HG02973 (cell line): ENCODE results near the gene PIP4P1.

Source experiments
- ATAC-seq: cut with Tn5 transposase; IDR thresholded peaks from one replicate; pipeline ENCODE4 v1.9.1; 2021; ENCODE audit warnings: moderate library complexity; ENCODE audit not compliant: unreplicated experiment

The PIP4P1 gene

DNA sequence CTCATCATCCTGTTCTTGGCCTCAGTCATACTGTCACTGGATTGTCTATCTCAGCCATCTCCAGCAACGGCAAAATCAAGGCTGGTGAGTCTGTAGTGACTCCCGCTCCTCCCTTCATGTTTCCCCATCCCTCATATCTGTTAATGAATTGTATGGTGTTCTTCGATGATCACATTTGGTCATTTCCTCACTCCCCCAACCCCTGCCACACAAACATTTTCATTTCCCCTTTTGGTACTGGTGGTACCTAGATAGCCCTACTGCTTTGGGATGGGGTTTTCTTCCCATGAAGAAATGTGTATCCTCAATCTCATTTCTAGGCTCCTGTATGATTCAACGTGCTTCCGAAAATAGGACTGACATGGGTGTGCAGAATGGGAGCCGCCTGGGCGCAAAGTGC is 22.6 kb downstream of the PIP4P1 start:
- no peak for ATAC-seq

GRCh38 chr14:20436363-20436755 is 24.9 kb downstream of the PIP4P1 start:
- ATAC-seq = no peak

DNA sequence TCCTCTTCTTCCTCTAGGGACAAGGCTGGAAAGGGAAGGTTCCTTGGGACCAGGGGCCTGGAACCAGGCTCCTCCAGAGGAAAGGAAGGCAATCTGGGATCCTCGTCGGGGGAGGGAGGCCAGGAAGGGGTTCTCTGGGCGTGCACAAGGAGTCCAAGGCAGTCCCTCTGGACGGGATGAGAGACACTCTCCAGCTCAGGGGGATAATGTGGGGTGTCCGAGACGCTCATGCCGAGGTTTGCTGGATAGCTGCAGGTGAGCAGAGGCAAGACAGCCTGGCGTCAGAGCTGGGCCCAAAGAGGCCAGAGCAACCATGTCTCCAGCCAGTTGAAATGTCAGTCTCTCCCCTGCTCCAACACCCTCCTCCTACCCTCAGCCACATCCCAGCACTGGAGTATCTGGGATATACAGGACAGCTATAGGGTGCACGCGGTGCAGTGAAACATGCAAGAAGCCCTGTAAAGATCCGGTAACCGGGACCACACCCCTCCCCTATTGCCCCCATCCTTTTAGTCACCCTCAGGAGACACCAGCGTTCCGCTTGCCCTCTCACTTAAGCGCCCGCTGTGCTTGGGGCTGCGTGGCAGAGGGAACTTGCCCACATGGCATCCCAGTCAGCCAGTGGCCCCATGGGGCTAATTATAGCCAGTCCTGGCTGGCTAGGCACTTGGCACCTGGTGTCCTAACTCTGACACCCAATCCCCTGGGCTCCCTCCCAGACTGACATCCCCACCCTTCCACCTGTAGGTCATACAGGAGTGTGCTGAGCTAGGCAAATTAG is 25.5 kb downstream of the PIP4P1 start, which contains the start of gene KLHL33:
Gene KLHL33 (minus strand): TSS at position 585 of the 781 bp plus-strand sequence. CDS start 355 bp downstream, at position 230.
- ATAC-seq = no peak

GRCh38 chr14:20434701-20435581 is 26.3 kb downstream of the PIP4P1 start:
- no peak for ATAC-seq

DNA sequence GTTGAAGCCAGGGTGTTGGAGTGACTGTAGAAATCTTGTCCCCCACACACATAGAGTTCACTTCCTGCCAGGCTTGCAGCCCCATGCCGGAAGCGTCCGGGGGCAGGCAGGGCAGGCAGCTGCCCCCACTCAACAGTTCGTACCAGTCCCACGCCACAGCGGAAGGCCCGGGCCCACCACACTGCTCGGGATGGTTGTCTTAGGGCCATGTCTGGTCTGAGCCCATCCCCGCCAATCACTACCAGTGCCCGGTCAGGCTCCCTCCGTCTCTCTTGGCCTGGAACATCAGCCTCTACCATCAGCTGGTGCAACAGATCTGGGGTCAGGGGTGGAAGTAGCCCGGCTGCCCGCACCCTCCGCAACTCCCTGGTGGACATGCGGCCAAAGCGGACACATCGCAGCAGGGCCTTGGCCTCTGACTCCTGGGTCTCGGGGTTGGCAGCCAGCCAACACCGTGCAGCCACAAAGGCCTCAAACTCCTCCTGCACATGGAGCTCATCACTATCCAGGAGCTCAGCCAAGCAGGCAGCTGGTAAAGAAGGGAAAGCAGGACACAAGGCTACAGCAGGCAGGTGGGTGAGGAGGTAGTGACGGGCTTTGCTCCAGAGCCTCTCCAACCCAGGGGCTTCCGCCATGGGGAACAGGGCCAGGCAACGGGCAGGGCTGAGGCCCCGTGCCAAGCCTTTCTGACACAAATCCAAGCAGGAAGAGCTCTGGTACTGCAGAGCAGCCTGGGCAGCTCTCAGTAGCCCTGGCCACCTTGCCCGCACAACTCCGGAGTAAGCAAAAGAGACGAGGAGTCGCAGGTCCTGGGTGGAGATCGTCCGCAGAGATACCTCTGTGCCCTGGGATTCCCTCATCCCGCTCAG is 31.2 kb downstream of the PIP4P1 start:
- no peak for ATAC-seq

DNA sequence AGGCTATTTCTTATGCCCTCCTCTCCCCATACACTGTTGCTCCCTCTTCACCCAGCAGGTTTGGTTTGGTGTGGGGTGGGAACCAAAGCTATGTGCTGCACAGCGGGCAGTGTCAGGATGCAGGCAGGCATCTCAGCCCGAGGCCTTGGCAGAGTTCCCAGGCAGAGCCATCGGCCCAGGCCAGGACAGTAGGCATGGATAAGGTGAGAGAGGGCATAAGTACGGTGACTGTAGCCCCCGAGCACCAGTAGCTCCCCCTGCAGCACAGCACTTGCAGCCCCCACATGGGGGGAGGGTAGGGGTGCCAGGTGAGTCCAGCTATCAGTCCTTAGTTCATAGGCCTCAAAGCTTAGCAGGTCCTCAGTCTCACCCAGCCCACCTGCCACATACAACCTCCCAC is 32.4 kb downstream of the PIP4P1 start:
- no peak for ATAC-seq

- ATAC-seq = peak; percentile 29
Observed at GRCh38 chr14:20428010-20428365, 33.2 kb downstream of the PIP4P1 start.

GRCh38 chr14:20427231-20428009 is 33.8 kb downstream of the PIP4P1 start:
- ATAC-seq = peak; percentile 64

DNA sequence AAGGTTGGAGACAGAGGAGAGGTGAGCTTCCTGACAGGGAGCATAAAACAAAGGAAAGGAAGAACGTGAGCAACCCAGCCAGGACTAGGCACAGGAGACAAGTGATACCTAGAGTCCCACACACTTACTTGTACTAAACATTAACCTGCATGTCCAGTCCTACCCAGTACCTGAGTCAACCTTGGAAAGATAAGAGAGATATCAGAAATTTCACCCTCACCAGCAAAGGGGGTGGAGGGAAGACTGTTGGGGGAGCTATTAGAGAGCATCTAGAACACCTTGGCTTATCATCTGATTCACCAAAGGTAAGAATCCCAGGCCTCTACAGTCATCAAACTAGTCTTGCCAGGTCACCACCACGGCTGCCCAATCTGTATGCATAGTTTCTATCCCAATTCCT is 36.4 kb downstream of the PIP4P1 start:
- no peak for ATAC-seq

DNA sequence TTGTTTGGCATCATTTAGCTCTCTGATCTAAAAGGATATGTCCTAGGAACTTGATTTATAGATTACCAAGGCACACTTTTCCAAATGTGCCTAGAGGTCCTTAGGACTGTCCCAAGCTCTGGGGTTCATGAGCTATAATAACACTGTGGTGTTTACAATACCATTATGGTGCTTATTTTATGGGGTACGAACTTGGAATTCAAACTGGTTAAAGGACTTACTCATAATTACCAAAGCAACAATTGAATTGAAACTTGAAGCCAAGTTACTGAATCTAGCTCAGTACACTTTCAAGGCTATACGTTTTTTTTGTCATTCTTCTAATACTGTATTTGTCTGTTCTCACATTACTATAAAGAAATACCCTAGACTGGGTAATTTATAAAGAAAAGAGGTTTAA is 38.3 kb downstream of the PIP4P1 start:
- no peak for ATAC-seq

DNA sequence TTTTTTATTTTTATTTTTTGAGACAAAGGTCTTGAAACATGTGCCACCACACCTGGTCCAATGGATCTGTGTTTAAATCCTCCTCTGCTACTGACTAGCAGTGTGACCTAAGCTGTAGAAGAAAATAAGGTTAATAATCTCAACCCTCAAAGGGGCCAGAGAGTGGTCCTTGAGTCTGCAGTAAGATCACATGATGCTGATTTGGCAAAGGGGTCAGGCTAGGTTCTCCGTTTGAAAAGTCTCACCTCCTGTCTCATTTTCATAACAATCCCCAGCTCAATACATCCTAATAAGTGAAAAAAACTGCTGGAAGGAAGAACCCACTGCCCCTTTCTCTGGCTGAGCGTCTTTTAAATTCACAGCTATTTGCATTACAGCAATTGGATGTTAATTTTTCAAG is 40.0 kb downstream of the PIP4P1 start:
- ATAC-seq = no peak

DNA sequence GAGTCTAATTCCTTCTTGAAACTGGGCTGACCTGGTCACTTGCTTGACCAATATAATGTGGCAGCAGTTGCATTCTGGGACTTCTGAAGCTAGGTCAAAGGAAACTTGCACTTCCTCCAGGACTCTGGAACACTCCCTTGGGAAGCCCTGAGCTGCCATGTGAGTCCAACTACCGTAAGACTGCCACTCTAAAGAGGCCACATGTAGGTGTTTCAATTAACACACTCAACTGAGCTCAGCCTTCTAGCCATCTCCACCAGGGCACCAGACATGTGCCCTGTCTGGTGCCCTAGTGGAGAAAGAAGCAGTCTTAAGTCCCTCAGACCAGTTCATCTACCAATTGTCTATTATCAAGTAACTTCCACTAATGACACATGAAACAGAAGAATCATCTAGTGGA is 41.8 kb downstream of the PIP4P1 start:
- ATAC-seq = no peak

DNA sequence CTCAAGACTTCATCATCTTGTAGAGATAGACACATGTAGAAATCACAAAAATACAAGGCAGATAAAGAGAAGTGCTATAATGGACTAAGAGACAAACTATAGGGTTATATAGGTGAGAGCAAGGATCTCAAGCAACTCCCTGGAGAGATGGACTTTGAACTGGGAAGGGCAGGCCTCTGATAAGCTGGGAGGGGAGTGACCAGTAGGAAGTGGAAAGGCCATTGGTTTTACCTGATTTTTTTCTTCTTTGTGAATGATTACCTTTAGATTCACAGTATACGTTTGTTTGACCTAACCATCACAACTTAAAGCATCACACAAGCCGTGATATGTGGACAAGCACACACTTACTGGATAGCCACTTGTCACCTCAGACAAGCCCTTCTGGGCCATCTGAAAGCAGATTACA is 42.7 kb downstream of the PIP4P1 start:
- ATAC-seq = no peak

GRCh38 chr14:20417250-20418186 is 43.7 kb downstream of the PIP4P1 start:
- ATAC-seq = no peak

DNA sequence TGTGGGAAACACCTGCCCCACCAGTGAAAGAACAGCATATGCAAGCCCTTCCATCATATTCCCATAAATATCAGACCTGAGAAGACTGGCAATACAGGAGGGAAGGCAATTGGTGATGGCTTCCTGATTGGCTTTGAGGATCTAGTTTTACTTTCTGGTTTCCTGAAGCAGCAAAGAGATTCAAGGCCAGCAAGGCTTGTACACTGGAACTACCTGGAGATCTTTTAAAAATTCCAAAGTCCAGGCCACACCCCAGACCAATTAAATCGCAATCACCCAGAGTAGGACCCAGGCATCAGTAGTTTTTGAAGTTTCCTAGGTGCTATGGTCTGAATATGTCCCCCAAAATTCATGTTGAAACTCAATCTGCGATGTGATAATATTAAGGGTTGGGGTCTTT is 45.0 kb downstream of the PIP4P1 start:
- ATAC-seq = no peak

- no peak for ATAC-seq
Observed at GRCh38 chr14:20415782-20416206, 45.4 kb downstream of the PIP4P1 start.

- ATAC-seq = peak; percentile 30
Observed at GRCh38 chr14:20413744-20414082, 47.5 kb downstream of the PIP4P1 start.

GRCh38 chr14:20412876-20413743 is 48.1 kb downstream of the PIP4P1 start, which contains the start of gene TEP1:
TSS of gene TEP1 (minus strand) at chr14:20413501. CDS start at chr14:20408439, 5,062 bp downstream.
- ATAC-seq = peak; percentile 62
